HepG2 (cell line): ENCODE data around the gene ARFGEF2. TPM values are rescaled to one million over a fixed set of nuclear protein-coding genes. Genes with fewer than 3 reads are reported as not detected.

Experiments used
- BRCA1 ChIP-seq: sonication (generic); formaldehyde crosslinking; IDR thresholded peaks from 2 replicates; pipeline ENCODE4 v1.4.0; 2020; ENCODE audit warnings: missing genetic modification reagents
- CAMTA2 ChIP-seq: sonication (generic); formaldehyde crosslinking; IDR thresholded peaks from 2 replicates; pipeline ENCODE4 v1.4.0; 2020; ENCODE audit warnings: mild to moderate bottlenecking, missing genetic modification reagents, borderline replicate concordance
- CBX2 ChIP-seq, 2 experiments: fragments of 200-600 bp in 1 of 2; sonication (generic); formaldehyde crosslinking in 1 of 2; IDR thresholded peaks; 2 replicates each; pipeline versions ENCODE4 v1.7.0 to v1.8.1; 2018 to 2022; ENCODE audit warnings: low read depth in 2 of 2, low read length in 1 of 2, mild to moderate bottlenecking in 1 of 2, missing genetic modification reagents in 1 of 2
- CENPT ChIP-seq: sonication (generic); formaldehyde crosslinking; IDR thresholded peaks from 2 replicates; pipeline ENCODE4 v1.8.0; 2022; ENCODE audit warnings: low read depth, mild to moderate bottlenecking, moderate library complexity, missing genetic modification reagents
- CTCF ChIP-seq: sonication (generic); formaldehyde crosslinking; IDR thresholded peaks from 2 replicates; pipeline ENCODE4 v1.5.0; 2020; ENCODE audit warnings: mild to moderate bottlenecking, missing genetic modification reagents, moderate library complexity
- FOSL2 ChIP-seq: sonication (generic); formaldehyde crosslinking; IDR thresholded peaks from 2 replicates; pipeline ENCODE4 v1.4.0; 2020; ENCODE audit warnings: missing genetic modification reagents
- GATAD1 ChIP-seq: IDR thresholded peaks from 2 replicates; pipeline ENCODE4 v1.6.1; 2016; ENCODE audit warnings: missing genetic modification reagents, missing compliant biosample characterization
- KDM5B ChIP-seq: sonication (generic); formaldehyde crosslinking; IDR thresholded peaks from 2 replicates; pipeline ENCODE4 v1.4.0; 2020; ENCODE audit warnings: missing genetic modification reagents, mild to moderate bottlenecking, borderline replicate concordance
- MNT ChIP-seq: fragments of 450-650 bp; IDR thresholded peaks from 2 replicates; pipeline ENCODE4 v1.6.1; 2016
- PHF21A ChIP-seq: sonication (generic); formaldehyde crosslinking; IDR thresholded peaks from 2 replicates; pipeline ENCODE4 v1.5.0; 2020; ENCODE audit warnings: mild to moderate bottlenecking, missing genetic modification reagents
- PRDM4 ChIP-seq: sonication (generic); formaldehyde crosslinking; IDR thresholded peaks from 2 replicates; pipeline ENCODE4 v1.9.0; 2021; ENCODE audit warnings: missing genetic modification reagents, borderline replicate concordance
- SIN3B ChIP-seq: fragments of 150-350 bp; IDR thresholded peaks from 2 replicates; pipeline ENCODE4 v1.6.1; 2014; ENCODE audit warnings: low read length
- SP4 ChIP-seq: sonication (generic); formaldehyde crosslinking; IDR thresholded peaks from 2 replicates; pipeline ENCODE4 v1.8.1; 2023; ENCODE audit warnings: mild to moderate bottlenecking, missing genetic modification reagents
- ZNF136 ChIP-seq: sonication (generic); formaldehyde crosslinking; IDR thresholded peaks from 2 replicates; pipeline ENCODE4 v1.8.1; 2022; ENCODE audit warnings: low read depth, mild to moderate bottlenecking, moderate library complexity, missing genetic modification reagents
- ZNF446 ChIP-seq: sonication (generic); formaldehyde crosslinking; IDR thresholded peaks from 2 replicates; pipeline ENCODE4 v1.5.0; 2020; ENCODE audit warnings: mild to moderate bottlenecking, missing genetic modification reagents
- ZNF557 ChIP-seq: sonication (generic); formaldehyde crosslinking; IDR thresholded peaks from 2 replicates; pipeline ENCODE4 v1.4.0; 2020; ENCODE audit warnings: missing genetic modification reagents
- ZNF567 ChIP-seq: sonication (generic); formaldehyde crosslinking; IDR thresholded peaks from 2 replicates; pipeline ENCODE4 v1.8.1; 2023; ENCODE audit warnings: mild to moderate bottlenecking, missing genetic modification reagents, borderline replicate concordance
- ZNF746 ChIP-seq: sonication (generic); formaldehyde crosslinking; IDR thresholded peaks from 2 replicates; pipeline ENCODE4 v1.8.0; 2022; ENCODE audit warnings: mild to moderate bottlenecking, missing genetic modification reagents
- ZNF781 ChIP-seq: sonication (generic); formaldehyde crosslinking; IDR thresholded peaks from 2 replicates; pipeline ENCODE4 v1.5.1; 2020; ENCODE audit warnings: borderline replicate concordance, mild to moderate bottlenecking, missing genetic modification reagents; ENCODE audit errors: not compliant biosample characterization
- ZNF891 ChIP-seq: sonication (generic); formaldehyde crosslinking; IDR thresholded peaks from 2 replicates; pipeline ENCODE4 v1.5.0; 2020; ENCODE audit warnings: mild to moderate bottlenecking, missing genetic modification reagents
- polyA plus RNA-seq, 8 experiments: library from polyadenylated mRNA; depleted of rRNA in 3 of 8; stranded (reverse) in 7 of 8; unstranded in 1 of 8; fragments of >200 nt; fragmentation: Illumina TruSeq in 4 of 8; extraction: Trizol in 4 of 8; gene quantifications; 2 replicates each; pipeline versions ENCODE4 v1.2.1 to v1.2.3, GENCODE V29; 2011 to 2016; ENCODE audit warnings: low read depth in 4 of 8, missing spikeins in 1 of 8, mixed read lengths in 1 of 8; ENCODE audit not compliant: insufficient read depth in 1 of 8
- total RNA-seq, 5 experiments: library from RNA; depleted of rRNA; stranded (reverse); fragments of >200 nt; fragmentation: Illumina TruSeq; extraction: Trizol; gene quantifications; 2 replicates each; pipeline ENCODE4 v1.2.3, GENCODE V29; 2016; ENCODE audit warnings: low read depth in 1 of 5
- TF ChIP-seq, protein P1 (sequence below): sonication (generic); formaldehyde crosslinking; IDR thresholded peaks from 2 replicates; pipeline ENCODE4 v1.8.1; 2023; ENCODE audit warnings: mild to moderate bottlenecking, missing genetic modification reagents
- TF ChIP-seq, protein P2 (sequence below): IDR thresholded peaks from 2 replicates; pipeline ENCODE4 v1.6.1; 2018; ENCODE audit warnings: missing genetic modification reagents, mild to moderate bottlenecking, missing compliant biosample characterization

ARFGEF2 gene
- total and polyA plus RNA-seq, 2 of the 13 experiments (the other 11 are each of a cell fraction or from before 2014, with no cell fraction given): 44.0 to 60.8 TPM

- TF ChIP-seq, protein P1, sequence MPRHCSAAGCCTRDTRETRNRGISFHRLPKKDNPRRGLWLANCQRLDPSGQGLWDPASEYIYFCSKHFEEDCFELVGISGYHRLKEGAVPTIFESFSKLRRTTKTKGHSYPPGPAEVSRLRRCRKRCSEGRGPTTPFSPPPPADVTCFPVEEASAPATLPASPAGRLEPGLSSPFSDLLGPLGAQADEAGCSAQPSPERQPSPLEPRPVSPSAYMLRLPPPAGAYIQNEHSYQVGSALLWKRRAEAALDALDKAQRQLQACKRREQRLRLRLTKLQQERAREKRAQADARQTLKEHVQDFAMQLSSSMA (CRISPR knock-in tag): no peak
- TF ChIP-seq ZNF567: peak; percentile 65; the same call in 1 of the 2 replicates
- peak; percentile 65; the same call in 1 of the 2 replicates for TF ChIP-seq ZNF136
- peak; percentile 60; the same call in 1 of the 2 replicates for TF ChIP-seq SP4 (CRISPR knock-in tag)
- no peak for TF ChIP-seq ZNF781 (CRISPR knock-in tag)
- TF ChIP-seq PHF21A: peak; percentile 86
- TF ChIP-seq CTCF (CRISPR knock-in tag): peak; percentile 23; the same call in 1 of the 2 replicates
- TF ChIP-seq CAMTA2: 0 out of 2 replicates have a peak, but pooled peaks have one; percentile 10
- TF ChIP-seq, protein P2, sequence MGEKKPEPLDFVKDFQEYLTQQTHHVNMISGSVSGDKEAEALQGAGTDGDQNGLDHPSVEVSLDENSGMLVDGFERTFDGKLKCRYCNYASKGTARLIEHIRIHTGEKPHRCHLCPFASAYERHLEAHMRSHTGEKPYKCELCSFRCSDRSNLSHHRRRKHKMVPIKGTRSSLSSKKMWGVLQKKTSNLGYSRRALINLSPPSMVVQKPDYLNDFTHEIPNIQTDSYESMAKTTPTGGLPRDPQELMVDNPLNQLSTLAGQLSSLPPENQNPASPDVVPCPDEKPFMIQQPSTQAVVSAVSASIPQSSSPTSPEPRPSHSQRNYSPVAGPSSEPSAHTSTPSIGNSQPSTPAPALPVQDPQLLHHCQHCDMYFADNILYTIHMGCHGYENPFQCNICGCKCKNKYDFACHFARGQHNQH (CRISPR knock-in tag): peak; percentile 97; the same call in 1 of the 2 replicates
- 0 out of 2 replicates have a peak, but pooled peaks have one; percentile 71 for TF ChIP-seq ZNF891 (CRISPR knock-in tag)
- TF ChIP-seq KDM5B (CRISPR knock-in tag): peak; percentile 83
- no peak for TF ChIP-seq ZNF557 (CRISPR knock-in tag)
- TF ChIP-seq CENPT: no peak
- TF ChIP-seq SIN3B: no peak
- no peak for TF ChIP-seq ZNF446 (CRISPR knock-in tag)
- TF ChIP-seq FOSL2 (CRISPR knock-in tag): peak; percentile 76
- no peak for TF ChIP-seq PRDM4 (CRISPR knock-in tag)
- peak; percentile 72; the same call in 1 of the 2 replicates for TF ChIP-seq MNT
- peak; percentile 83 for TF ChIP-seq GATAD1 (CRISPR knock-in tag)
- TF ChIP-seq BRCA1 (CRISPR knock-in tag): no peak
- no peak; the same call in 1 of the 2 replicates for TF ChIP-seq ZNF746 (CRISPR knock-in tag)
- TF ChIP-seq CBX2 (IDR thresholded peaks at IDR 0.05; ENCODE audit: low read depth, low read length): no peak
- no peak for TF ChIP-seq CBX2 (CRISPR knock-in tag; IDR thresholded peaks at IDR 0.05; ENCODE audit: low read depth)
Observed at GRCh38 chr20:48919882-48920526, 1.5 kb upstream of the ARFGEF2 start (continued).
